ENCODE data around the gene RNF220.

RNF220 gene

DNA sequence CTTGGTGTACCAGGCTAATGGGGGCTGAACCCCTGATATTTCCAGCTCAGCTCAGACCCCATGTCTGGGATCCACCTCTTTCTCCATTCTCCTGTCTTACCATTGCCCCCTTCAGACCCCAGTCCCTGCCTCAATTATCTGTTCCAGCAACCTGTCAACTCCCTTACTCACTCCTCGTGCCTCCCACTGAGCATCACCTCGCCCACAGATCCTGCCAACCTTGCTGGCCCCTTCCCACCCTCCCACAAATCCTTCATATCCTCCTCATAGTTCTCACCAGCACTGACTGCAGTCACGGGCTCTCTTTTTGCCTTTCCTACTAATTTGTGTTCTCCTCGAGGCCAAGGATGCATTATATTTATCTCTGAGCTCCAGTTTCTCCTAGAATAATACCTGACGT, 206.4 kb downstream of the RNF220 start:
- DNase-seq (ENCODE audit: low spot score) = no peak

DNA sequence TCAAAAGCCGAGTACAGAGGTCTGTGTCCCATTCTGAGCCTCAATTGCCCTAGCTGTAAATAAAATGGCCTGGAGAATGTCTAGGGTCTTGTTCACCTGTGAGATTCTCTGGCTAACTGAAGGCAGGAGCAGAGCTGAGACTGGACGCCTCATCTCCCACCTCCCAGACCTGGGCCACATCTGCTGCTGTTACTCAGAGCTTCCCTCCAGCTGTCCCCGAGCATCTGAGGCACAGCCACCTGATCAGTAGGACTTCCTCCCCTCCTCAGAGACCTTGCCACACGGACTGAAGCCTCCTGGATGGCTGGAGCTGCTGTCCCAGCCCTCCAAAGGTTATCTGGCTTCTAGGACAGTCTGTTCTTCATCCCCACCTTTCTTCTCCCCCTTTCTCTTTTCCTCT, 206.8 kb downstream of the RNF220 start:
- no peak for DNase-seq (ENCODE audit: low spot score)

DNA sequence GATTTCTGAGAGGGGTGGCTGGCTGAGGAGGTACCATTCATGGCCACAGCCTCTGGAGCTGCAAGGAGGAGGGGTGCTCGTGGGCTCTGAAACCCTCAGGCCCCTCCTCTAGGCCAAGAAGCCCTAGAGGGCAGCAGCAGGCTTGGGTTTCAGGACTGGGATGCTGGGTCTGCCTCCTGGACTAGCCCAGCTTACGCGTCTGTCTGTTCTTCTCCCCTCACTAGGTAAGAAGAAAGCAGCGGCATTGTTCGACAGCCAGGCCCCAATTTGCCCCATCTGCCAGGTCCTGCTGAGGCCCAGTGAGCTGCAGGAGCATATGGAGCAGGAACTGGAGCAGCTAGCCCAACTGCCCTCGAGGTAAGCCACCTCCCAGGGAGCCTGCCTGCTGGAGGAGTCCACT, 208.9 kb downstream of the RNF220 start:
- DNase-seq (ENCODE audit: low spot score) = no peak

DNA sequence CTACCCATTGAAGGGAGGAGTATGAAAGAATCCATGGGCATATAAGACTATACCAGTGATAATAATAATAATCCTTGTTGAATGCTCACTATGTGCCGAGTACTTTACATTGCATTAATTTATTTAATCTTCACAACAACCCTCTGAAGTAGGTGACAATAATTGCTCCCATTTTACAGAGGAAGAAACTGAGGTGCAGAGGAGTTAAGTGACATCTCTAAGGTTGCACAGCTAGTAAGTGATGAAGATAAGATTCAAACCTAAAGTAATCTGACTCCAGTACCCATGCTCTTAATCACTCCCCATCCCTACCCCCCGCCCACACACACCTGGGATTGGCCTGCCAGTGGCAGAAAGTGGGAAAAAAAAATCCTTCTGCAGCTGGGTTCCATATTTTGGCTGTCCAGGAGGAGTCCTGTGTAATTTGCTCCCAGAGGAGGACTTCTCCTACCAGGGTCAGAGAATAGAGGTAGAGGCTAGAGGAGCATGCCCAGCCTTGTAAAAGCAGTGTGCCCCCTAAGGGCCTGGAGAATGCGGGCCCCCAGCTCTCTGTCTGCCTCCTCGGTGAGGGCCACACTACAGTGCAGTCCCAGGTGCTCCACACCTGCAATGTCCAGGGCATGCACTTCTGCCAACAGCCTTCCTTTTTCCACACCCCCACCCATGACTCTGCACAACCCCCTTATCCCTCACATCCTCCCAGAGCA, 211.4 kb downstream of the RNF220 start:
- DNase-seq (ENCODE audit: low spot score) = no peak

DNA sequence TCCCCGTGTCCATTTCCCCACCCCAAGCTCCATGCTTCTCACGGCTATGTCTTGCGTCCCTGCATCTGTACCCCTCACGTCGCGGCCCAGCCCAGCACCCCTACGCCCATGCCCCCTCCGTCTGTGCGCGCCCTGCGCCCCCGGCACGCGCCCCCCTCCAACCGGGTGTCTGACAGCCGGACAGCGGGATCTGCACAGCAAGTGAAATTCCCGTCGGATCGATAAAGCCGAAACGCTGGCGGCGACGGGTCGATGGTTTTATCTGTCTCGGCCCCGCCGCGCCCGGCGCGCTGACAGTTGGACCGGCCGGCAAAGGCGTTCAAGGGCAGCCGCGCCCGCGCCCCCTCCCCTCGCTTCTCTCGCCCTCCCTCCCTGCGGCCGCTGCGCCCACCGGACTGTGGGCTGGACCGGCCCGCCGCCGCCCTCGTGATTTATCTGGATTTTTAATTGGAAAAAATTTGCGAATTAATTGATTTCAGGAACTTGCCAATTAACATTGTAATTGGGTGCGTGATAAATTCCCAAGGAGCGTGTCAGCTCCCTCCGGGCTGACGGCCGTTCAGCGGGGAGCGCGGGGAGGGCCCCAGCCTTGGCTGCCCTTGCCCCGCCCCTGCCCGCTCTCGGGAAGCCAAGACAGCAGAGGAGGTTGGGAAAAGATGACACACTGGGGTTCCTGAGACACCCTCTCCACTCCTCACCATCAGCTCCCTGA, 212.1 kb downstream of the RNF220 start:
- no peak for DNase-seq (ENCODE audit: low spot score)

DNA sequence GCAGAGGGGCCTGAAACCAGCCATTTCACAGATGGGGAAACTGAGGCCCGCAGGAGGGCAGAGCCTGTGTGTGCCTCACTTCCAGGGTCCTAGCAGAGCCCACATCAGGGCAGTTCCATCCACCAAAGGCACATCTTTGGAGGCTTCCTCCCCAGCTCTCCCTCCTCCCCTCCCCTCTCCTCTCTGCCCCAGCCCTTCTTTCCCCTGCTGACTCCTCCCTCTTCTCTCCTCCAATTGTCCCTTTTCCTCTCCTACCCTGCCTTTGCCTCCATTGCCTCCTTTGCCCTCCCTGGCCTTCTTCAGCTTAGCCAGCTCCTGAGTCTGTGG, 212.6 kb downstream of the RNF220 start:
- no peak for DNase-seq (ENCODE audit: low spot score)

DNA sequence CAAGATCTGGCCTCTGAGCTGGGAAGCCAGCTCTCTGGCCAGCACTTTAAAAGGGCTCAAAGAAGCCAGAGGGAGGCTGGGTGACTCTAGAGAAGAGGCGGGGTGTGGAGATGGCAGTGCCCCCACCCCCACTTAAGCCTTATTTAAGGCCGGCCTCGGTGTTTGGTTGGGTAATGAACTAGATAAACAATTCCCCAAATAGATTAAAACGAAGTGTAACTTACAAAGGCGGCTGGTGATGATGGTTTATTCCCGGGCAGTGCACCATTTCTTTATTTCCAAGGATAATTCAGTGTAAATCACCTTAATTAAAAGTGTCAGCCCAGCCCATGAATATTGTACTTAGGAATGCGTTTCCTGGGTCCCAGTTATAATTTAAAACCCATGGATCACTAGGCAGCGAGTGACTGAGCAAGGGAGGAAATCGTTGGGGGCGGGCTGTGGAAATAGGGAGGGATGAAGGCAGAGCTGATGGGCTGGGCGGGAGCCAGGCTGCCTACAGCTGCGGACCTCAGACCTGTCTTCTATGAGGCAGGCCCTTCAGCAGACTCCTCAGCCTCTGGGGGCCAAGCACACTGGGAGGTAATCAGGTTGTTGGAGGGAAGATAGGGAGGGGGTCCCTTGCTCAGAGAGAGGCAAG, 214.3 kb downstream of the RNF220 start:
- no peak for DNase-seq (ENCODE audit: low spot score)

DNA sequence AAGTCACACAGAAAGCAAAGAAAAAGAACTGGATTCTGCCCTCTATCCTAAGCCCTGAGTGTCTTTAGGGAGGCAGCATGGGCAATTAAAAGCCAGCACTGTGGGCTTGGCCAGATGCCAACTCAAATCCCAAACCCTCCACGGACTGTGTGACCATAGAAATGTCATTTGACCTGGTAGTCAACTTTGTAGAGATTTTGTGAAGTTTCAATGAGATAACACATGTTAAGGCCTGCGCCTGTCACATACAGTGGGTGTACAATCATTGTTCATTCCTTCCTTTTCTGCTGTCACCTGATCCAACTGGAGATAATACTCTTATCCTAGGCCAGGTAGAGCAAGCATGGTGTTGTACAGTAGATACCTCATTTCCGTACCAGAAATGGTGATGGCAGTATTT, 215.0 kb downstream of the RNF220 start:
- no peak for DNase-seq (ENCODE audit: low spot score)

DNA sequence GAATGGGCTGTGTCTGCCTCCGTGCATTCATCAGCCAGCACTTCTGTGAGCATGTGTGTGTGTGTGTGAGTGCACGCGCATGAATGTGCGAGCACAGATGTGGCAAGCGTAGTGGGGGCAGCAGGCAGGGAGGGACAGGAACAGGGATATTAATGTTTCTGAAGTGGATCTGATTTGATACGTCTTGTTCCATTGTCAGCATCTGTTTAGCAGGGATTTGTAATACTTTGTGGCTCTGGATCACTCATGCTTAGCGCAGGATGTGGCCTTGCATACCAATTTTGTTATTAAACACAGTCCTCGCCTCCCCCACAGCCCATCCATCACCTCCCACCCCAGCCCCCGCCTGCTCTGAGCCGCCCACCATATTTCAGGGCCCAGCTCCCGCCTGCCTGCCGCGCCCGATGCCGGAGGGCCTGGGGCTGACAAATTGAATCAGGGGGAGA, 216.8 kb downstream of the RNF220 start:
- no peak for DNase-seq (ENCODE audit: low spot score)

DNA sequence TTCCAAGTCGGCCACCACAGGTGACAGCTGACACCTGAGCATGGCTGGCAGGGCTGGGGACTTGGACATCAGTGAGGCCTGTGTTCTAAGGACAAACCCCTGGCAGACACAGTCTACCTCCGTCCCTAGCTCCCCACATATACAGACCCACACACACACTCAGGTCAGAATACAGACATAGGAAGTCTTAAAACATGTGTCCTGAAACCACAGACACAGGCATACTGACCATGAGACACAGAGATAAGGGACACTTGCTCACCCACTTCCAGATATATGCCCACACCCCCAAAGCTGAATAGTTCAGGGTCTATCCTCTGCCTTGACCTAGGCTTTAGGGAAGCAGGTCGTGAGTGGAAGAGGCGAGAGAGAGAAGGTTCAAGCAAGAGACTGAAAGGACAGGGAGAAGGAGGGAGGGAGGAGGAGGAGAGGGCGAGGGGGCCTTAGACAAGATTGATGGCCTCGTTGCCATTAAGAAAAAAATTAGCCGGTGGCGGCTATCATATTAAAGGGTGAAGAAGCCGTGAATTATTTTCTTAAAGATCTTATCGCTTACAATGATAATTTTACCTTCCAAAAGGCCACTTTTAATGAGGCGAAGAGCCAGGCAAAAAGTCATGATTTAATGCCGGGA, 219.3 kb downstream of the RNF220 start:
- no peak for DNase-seq (ENCODE audit: low spot score)

DNA sequence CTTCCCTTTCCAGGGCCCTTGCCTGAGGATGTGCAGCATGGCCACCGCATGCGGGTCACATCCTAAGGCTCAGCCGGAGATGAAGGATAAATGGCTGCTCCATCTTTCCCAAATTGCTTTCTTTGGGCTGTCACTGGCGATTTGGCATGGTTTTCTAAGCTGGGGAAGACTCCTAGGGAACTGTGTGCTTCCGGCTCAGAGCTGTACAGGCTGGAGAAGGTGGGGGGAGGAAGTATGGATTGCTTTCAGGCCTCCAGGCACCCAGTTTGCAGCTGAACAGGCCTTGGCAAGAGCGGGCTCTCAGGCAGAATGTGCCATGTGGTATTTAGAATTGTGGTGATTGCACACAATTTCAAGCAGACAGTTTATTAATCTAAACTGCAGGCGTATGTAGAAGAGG, 220.3 kb downstream of the RNF220 start:
- no peak for DNase-seq (ENCODE audit: low spot score)

DNA sequence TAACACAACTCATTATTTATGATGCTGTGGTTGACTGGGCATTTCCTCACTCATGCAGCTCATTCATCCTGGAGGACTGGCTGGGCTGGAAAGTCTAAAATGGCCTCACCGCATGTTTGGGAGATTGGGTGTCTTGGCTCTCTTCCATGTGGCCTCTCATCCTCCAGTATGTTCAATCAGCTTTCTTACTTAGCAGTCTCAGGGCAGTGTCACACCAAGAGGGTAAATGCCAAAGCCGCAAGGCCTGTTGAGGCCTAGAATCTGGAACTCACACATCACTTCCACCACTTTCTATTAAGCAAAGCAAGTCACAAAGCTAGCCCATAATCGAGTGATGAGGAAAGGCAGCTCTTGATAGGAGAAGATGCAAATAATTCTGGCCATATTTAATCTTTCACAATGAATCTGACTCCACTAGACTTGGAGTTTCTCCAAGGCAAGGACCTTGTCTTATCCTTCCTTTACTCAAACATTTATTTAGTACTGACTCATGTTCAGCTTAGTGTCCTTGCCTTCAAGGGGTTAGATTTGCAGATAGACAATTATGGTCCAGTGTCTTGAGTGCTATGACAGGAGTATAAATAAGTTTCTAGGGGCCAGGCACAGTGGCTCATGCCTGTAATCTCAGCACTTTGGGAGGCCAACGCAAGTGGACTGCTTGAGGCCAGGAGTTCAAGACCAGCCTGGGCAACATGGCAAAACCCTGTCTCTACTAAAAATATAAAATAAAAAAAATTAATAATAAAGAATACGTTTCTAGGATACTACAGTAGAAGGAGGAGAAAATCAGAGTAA, 224.1 kb downstream of the RNF220 start:
- no peak for DNase-seq (ENCODE audit: low spot score)

DNA sequence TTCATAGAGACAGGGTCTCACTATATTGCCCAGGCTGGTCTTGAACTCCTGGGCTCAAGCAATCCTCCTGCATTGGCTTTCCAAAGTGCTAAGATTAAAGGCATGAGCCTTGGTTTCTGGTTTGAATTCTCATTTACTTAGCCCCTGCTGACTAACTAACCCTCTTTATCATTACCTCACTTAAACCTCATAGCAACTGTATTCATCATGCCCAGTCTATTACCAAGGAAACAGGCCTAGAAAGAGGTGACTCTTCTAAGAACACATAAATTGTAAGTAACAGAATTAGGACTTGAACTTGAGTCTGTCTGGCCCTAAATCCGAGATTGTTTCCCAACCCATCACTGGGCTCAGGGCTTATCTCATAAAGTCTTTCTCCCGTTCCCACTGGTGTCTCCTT, 225.1 kb downstream of the RNF220 start:
- no peak for DNase-seq (ENCODE audit: low spot score)

DNA sequence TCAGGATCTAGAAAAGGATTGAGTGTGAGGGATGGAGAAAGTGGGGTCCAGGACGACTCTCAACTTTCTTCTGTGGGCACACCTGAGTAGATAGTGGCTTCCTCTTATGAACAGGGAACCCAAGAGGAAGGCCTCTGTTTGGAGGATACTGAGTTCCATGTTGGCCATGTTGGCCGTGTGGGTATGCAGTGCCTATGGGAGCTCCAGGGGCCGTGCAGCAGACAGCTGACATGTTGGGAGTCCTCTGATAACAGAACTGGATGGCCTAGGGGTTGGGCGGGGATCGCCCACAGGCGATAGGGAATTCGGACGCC, 226.2 kb downstream of the RNF220 start:
- DNase-seq (ENCODE audit: low spot score) = no peak

DNA sequence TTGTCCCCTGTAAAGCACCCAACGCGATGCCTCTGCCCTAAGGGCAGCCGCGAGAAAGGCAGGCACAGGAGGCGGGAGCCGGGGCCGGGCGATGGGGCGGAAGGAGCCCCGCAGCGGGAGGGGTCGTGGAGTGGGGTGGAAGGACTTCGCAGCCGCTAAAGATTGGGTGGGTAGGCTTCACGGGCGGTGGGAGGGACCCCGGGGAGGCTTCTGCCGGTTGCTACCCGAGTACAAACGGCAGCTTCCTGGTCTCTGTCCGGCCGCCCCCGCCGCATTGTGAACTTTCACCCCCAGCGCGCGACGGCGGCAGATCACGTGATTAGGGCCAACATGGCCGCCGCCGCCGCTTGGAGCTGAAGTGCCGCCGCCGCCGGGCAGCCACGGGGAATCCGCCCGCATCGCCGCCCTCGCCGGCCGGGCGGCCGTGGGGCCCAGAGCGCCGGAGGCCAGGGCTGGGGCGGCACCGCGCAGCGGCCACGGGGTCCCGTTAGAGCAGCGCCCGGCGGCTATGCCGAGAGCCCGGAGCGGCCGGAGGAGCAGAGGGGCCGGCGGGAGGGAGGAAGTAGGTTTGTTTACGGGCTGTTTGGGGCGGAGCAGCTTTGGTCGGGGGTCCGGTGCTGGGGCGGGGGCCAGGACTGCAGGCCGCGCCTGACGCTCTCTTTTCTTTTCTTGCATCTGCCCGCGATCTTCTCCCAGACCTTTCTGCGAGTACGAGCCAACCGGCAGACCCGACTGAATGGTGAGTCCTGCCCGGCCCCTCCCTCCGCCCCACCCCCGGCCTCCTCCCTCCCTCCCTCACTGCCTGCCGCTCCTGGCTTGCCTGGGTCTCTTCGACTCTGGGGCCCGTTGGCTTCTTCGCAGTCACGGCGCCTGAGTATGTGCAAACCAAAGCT, 226.8 kb downstream of the RNF220 start:
- DNase-seq (ENCODE audit: low spot score) = peak; percentile 83

DNA sequence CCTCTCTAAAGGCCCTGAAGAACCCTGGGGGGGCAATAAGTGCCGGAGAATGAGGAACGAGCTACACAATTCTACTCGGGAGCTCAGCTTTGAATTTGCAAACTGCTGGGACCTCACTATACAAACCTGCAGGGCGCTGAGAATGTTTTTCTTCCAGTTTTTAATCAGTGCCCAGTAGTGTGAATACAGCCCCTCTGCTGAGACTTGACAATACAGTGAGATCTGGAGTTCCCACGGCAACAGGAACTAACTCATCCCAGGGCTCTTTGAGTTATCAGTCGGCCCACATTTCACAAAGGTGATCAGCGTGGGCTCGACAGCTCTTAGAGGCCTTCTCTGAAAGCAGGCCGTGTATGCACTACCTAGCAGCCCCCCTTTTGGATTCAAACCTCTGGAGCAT, 227.5 kb downstream of the RNF220 start:
- no peak for DNase-seq (ENCODE audit: low spot score)

DNA sequence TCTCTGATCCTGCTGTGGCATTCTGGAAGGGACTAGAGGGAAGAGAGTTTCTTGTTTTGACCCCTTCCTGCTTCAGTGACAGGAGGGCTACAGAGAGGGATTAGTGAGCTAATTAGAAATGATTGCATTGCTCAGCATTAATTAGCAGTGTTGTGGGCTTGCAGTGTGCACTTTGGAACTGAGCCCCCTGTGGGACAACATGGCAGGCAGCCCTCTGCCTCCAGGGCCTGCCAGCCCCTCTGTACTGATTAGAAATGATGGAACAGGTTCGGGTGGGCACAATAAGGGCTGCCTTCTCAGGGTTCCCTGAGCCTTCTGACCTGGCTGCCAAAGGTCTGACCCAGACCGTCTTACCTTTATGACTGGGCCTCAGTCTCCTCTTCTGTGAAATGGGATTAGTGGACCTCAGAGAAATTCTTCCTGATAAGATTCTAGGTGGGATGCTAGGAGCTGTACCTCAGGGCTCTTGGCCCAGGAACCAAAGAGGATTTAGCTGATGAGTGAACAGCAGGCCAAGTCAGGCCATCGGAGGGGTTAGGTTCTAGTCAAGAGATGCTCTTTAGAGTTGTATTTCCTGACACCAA, 229.6 kb downstream of the RNF220 start:
- DNase-seq (ENCODE audit: low spot score) = no peak

DNA sequence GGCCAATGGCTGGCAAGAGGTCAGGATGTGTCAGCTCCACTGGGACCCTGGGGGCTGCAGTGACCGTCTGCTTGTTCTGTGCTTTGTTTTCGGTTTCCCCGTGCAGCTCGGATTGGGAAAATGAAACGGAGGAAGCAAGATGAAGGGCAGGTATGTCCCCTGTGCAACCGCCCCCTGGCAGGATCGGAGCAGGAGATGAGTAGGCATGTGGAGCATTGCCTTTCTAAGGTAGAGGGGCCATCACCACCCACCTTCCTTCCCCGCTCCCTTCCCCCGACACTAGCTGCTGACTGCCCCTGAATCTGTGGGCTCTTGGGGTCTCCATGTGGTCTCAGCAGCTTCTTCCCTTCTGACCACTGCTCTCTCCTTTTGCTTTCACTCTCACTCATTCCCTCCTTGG, 230.4 kb downstream of the RNF220 start:
- no peak for DNase-seq (ENCODE audit: low spot score)

DNA sequence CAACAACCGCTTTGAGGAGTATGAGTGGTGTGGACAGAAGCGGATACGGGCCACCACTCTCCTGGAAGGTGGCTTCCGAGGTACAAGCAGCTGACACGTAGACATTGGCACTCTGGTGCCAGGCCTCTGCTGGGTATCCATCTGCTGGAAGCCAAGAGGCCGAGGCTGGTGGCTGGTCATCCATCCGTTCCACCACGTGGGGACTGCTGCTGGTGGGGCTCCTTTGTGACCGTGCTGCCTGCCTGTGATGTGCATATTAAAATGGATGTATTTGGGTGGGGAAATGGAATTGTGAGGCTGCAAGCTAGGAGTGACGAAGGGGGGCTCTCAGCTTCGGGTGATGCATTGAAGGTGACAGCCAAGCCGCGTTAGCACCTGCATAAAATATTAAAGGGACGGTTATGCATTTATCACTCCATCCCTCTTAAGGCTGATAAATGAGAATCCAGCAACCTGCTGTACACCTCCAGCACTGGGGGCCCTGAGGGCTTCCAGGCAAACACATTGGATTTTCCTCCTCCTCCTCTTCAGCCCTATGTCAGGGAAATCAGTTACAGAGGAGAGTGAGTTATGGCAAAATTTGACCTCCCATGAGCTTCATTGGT, 231.1 kb downstream of the RNF220 start:
- no peak for DNase-seq (ENCODE audit: low spot score)

All from SW480 (cell line).